ENCODE measurements around the gene PTPN13.
"Not testable (repeated sequence)": the region's sequence is repeated elsewhere in the genome, so short reads cannot be mapped to it uniquely, and the experiment has no call there.

The PTPN13 gene

GRCh38 chr4:86653237-86653865 lies 59.2 kb downstream of the PTPN13 start:
- Histone ChIP-seq H3K27me3 (ENCODE audit: insufficient read depth, low read length) (no peaks in the 10 kb centered on the region), H3K9ac (ENCODE audit: low read depth, low read length) (no peak overlapping the region), H3K36me3 (ENCODE audit: insufficient read depth, low read depth, low read length) (0 out of 2 replicates have a peak, but pooled peaks cover 5% of the 10 kb centered on the region), H3K27ac (ENCODE audit: low read length) (no peak overlapping the region), H3K9me3 (ENCODE audit: insufficient read depth, low read depth, low read length) (peaks cover 47% of the 10 kb centered on the region), H3K4me3 (ENCODE audit: low read length) (no peak overlapping the region), H3K4me1 (ENCODE audit: insufficient read depth, low read length) (no peaks in the 10 kb centered on the region)

- H3K4me1 ChIP-seq (ENCODE audit: insufficient read depth, low read length); H3K27me3 ChIP-seq (ENCODE audit: insufficient read depth, low read length); H3K27ac ChIP-seq (ENCODE audit: low read length); H3K36me3 ChIP-seq (ENCODE audit: insufficient read depth, low read depth, low read length); H3K9ac ChIP-seq (ENCODE audit: low read depth, low read length); H3K4me3 ChIP-seq (ENCODE audit: low read length): not testable (repeated sequence)
- peaks cover 16% of the 10 kb centered on the region; the same call in 1 of the 2 replicates for H3K9me3 ChIP-seq (ENCODE audit: insufficient read depth, low read depth, low read length)
Observed at GRCh38 chr4:86656781-86657180, 62.7 kb downstream of the PTPN13 start.

GRCh38 chr4:86657382-86657781 lies 63.3 kb downstream of the PTPN13 start:
- Histone ChIP-seq H3K36me3 (ENCODE audit: insufficient read depth, low read depth, low read length) (no peaks in the 10 kb centered on the region), H3K9me3 (ENCODE audit: insufficient read depth, low read depth, low read length) (peaks cover 11% of the 10 kb centered on the region; the same call in 1 of the 2 replicates), H3K4me3 (ENCODE audit: low read length) (no peak overlapping the region), H3K4me1 (ENCODE audit: insufficient read depth, low read length) (no peaks in the 10 kb centered on the region), H3K27me3 (ENCODE audit: insufficient read depth, low read length) (no peaks in the 10 kb centered on the region), H3K27ac (ENCODE audit: low read length) (no peak overlapping the region), H3K9ac (ENCODE audit: low read depth, low read length) (no peak overlapping the region)

GRCh38 chr4:86657910-86658309 lies 63.8 kb downstream of the PTPN13 start:
- Histone ChIP-seq H3K4me3 (ENCODE audit: low read length) (no peak overlapping the region), H3K36me3 (ENCODE audit: insufficient read depth, low read depth, low read length) (no peaks in the 10 kb centered on the region), H3K9ac (ENCODE audit: low read depth, low read length) (no peak overlapping the region), H3K9me3 (ENCODE audit: insufficient read depth, low read depth, low read length) (peaks cover 5% of the 10 kb centered on the region; the same call in 1 of the 2 replicates), H3K27ac (ENCODE audit: low read length) (no peak overlapping the region), H3K4me1 (ENCODE audit: insufficient read depth, low read length) (no peaks in the 10 kb centered on the region), H3K27me3 (ENCODE audit: insufficient read depth, low read length) (no peaks in the 10 kb centered on the region)

GRCh38 chr4:86660401-86660800 lies 66.3 kb downstream of the PTPN13 start:
- no peak overlapping the region for H3K27ac ChIP-seq (ENCODE audit: low read length)
- no peaks in the 10 kb centered on the region for H3K9me3 ChIP-seq (ENCODE audit: insufficient read depth, low read depth, low read length)
- no peak overlapping the region for H3K9ac ChIP-seq (ENCODE audit: low read depth, low read length)
- no peaks in the 10 kb centered on the region for H3K36me3 ChIP-seq (ENCODE audit: insufficient read depth, low read depth, low read length)
- H3K4me1 ChIP-seq (ENCODE audit: insufficient read depth, low read length) = peaks cover 5% of the 10 kb centered on the region; the same call in 1 of the 2 replicates
- H3K27me3 ChIP-seq (ENCODE audit: insufficient read depth, low read length) = no peaks in the 10 kb centered on the region
- no peak overlapping the region for H3K4me3 ChIP-seq (ENCODE audit: low read length)

GRCh38 chr4:86661006-86661405 lies 66.9 kb downstream of the PTPN13 start:
- Histone ChIP-seq H3K27ac (ENCODE audit: low read length) (no peak overlapping the region), H3K4me1 (ENCODE audit: insufficient read depth, low read length) (peaks cover 5% of the 10 kb centered on the region; the same call in 1 of the 2 replicates), H3K9me3 (ENCODE audit: insufficient read depth, low read depth, low read length) (no peaks in the 10 kb centered on the region), H3K9ac (ENCODE audit: low read depth, low read length) (no peak overlapping the region), H3K4me3 (ENCODE audit: low read length) (no peak overlapping the region), H3K36me3 (ENCODE audit: insufficient read depth, low read depth, low read length) (no peaks in the 10 kb centered on the region), H3K27me3 (ENCODE audit: insufficient read depth, low read length) (no peaks in the 10 kb centered on the region)

GRCh38 chr4:86661418-86661817 lies 67.3 kb downstream of the PTPN13 start:
- no peak overlapping the region for H3K9ac ChIP-seq (ENCODE audit: low read depth, low read length)
- H3K36me3 ChIP-seq (ENCODE audit: insufficient read depth, low read depth, low read length) = no peaks in the 10 kb centered on the region
- H3K9me3 ChIP-seq (ENCODE audit: insufficient read depth, low read depth, low read length) = no peaks in the 10 kb centered on the region
- no peak overlapping the region for H3K4me3 ChIP-seq (ENCODE audit: low read length)
- H3K27ac ChIP-seq (ENCODE audit: low read length) = no peak overlapping the region
- H3K4me1 ChIP-seq (ENCODE audit: insufficient read depth, low read length) = peaks cover 5% of the 10 kb centered on the region; the same call in 1 of the 2 replicates
- H3K27me3 ChIP-seq (ENCODE audit: insufficient read depth, low read length) = no peaks in the 10 kb centered on the region

GRCh38 chr4:86664959-86665358 lies 70.8 kb downstream of the PTPN13 start:
- Histone ChIP-seq H3K4me3 (ENCODE audit: low read length) (no peak overlapping the region), H3K27ac (ENCODE audit: low read length) (no peak overlapping the region), H3K9me3 (ENCODE audit: insufficient read depth, low read depth, low read length) (no peaks in the 10 kb centered on the region), H3K9ac (ENCODE audit: low read depth, low read length) (no peak overlapping the region), H3K4me1 (ENCODE audit: insufficient read depth, low read length) (peaks cover 5% of the 10 kb centered on the region; the same call in 1 of the 2 replicates), H3K27me3 (ENCODE audit: insufficient read depth, low read length) (no peaks in the 10 kb centered on the region), H3K36me3 (ENCODE audit: insufficient read depth, low read depth, low read length) (no peaks in the 10 kb centered on the region)

GRCh38 chr4:86670298-86670697 lies 76.2 kb downstream of the PTPN13 start:
- H3K4me1 ChIP-seq (ENCODE audit: insufficient read depth, low read length) = no peaks in the 10 kb centered on the region
- H3K4me3 ChIP-seq (ENCODE audit: low read length) = no peak overlapping the region
- H3K36me3 ChIP-seq (ENCODE audit: insufficient read depth, low read depth, low read length) = peaks cover 11% of the 10 kb centered on the region
- no peak overlapping the region for H3K9ac ChIP-seq (ENCODE audit: low read depth, low read length)
- H3K9me3 ChIP-seq (ENCODE audit: insufficient read depth, low read depth, low read length) = no peaks in the 10 kb centered on the region
- H3K27me3 ChIP-seq (ENCODE audit: insufficient read depth, low read length) = no peaks in the 10 kb centered on the region
- H3K27ac ChIP-seq (ENCODE audit: low read length) = no peak overlapping the region

GRCh38 chr4:86670756-86671155 lies 76.6 kb downstream of the PTPN13 start:
- H3K27ac ChIP-seq (ENCODE audit: low read length) = no peak overlapping the region
- no peak overlapping the region for H3K4me3 ChIP-seq (ENCODE audit: low read length)
- no peaks in the 10 kb centered on the region for H3K4me1 ChIP-seq (ENCODE audit: insufficient read depth, low read length)
- H3K27me3 ChIP-seq (ENCODE audit: insufficient read depth, low read length) = no peaks in the 10 kb centered on the region
- H3K9ac ChIP-seq (ENCODE audit: low read depth, low read length) = no peak overlapping the region
- H3K9me3 ChIP-seq (ENCODE audit: insufficient read depth, low read depth, low read length) = no peaks in the 10 kb centered on the region
- peaks cover 11% of the 10 kb centered on the region for H3K36me3 ChIP-seq (ENCODE audit: insufficient read depth, low read depth, low read length)

- no peaks in the 10 kb centered on the region for H3K9me3 ChIP-seq (ENCODE audit: insufficient read depth, low read depth, low read length)
- H3K27ac ChIP-seq (ENCODE audit: low read length) = no peak overlapping the region
- H3K4me3 ChIP-seq (ENCODE audit: low read length) = no peak overlapping the region
- H3K27me3 ChIP-seq (ENCODE audit: insufficient read depth, low read length) = no peaks in the 10 kb centered on the region
- H3K4me1 ChIP-seq (ENCODE audit: insufficient read depth, low read length) = no peaks in the 10 kb centered on the region
- H3K36me3 ChIP-seq (ENCODE audit: insufficient read depth, low read depth, low read length) = peaks cover 11% of the 10 kb centered on the region
- H3K9ac ChIP-seq (ENCODE audit: low read depth, low read length) = no peak overlapping the region
Observed at GRCh38 chr4:86675548-86675947, 81.4 kb downstream of the PTPN13 start.

- no peaks in the 10 kb centered on the region for H3K9me3 ChIP-seq (ENCODE audit: insufficient read depth, low read depth, low read length)
Observed at GRCh38 chr4:86678796-86679195, 84.7 kb downstream of the PTPN13 start.

More at GRCh38 chr4:86678796-86679195, 84.7 kb downstream of the PTPN13 start:
- no peaks in the 10 kb centered on the region for H3K4me1 ChIP-seq (ENCODE audit: insufficient read depth, low read length)
- H3K27ac ChIP-seq (ENCODE audit: low read length) = no peak overlapping the region
- H3K27me3 ChIP-seq (ENCODE audit: insufficient read depth, low read length) = no peaks in the 10 kb centered on the region
- H3K9ac ChIP-seq (ENCODE audit: low read depth, low read length) = no peak overlapping the region
- H3K4me3 ChIP-seq (ENCODE audit: low read length) = no peak overlapping the region
- H3K36me3 ChIP-seq (ENCODE audit: insufficient read depth, low read depth, low read length) = no peaks in the 10 kb centered on the region; the same call in 1 of the 2 replicates
